ENCODE data around the gene SRPK2. TPM values are rescaled to one million over a fixed set of nuclear protein-coding genes. Genes with fewer than 3 reads are reported as not detected.

The SRPK2 gene
- total RNA-seq, 1 experiment from 2014 or later = 59.8 TPM

DNA sequence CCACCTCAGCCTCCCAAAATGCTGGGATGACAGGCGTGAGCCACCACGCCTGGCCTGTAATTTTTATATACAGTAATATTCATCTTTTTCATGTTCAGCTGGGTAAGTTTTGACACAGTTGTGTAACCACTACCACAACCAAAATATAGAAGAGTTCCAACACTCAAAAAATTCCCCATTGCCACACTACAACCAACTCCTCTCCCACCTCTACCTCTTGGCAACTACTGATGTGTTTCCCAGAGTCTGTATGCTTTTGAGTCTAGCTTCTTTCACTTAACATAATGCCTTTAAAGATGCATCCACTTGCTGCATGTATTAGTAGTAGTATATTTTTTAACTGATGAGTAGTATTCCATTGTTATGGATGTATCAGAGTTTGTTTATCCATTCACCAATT lies 90.7 kb downstream of the SRPK2 start:
- no peak for TF ChIP-seq EZH2 (IDR thresholded peaks at IDR 0.05; ENCODE audit: borderline replicate concordance, low read depth, low read length, poor library complexity, severe bottlenecking)
- TF ChIP-seq, protein P1, sequence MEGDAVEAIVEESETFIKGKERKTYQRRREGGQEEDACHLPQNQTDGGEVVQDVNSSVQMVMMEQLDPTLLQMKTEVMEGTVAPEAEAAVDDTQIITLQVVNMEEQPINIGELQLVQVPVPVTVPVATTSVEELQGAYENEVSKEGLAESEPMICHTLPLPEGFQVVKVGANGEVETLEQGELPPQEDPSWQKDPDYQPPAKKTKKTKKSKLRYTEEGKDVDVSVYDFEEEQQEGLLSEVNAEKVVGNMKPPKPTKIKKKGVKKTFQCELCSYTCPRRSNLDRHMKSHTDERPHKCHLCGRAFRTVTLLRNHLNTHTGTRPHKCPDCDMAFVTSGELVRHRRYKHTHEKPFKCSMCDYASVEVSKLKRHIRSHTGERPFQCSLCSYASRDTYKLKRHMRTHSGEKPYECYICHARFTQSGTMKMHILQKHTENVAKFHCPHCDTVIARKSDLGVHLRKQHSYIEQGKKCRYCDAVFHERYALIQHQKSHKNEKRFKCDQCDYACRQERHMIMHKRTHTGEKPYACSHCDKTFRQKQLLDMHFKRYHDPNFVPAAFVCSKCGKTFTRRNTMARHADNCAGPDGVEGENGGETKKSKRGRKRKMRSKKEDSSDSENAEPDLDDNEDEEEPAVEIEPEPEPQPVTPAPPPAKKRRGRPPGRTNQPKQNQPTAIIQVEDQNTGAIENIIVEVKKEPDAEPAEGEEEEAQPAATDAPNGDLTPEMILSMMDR (conservative IDR thresholded peaks at IDR 0.05; ENCODE audit: low read depth, low read length) = no peak
- POLR2A ChIA-PET (ENCODE audit: low non-redundant PET) = no interaction called here
- no TSS peak for BruUV-seq (replicated peaks)
- H3K27me3 ChIP-seq (replicated peaks; ENCODE audit: insufficient read depth, low read depth, low read length, poor library complexity) = no peaks in the 10 kb centered on the region
- peaks cover 3% of the 10 kb centered on the region for H3K4me1 ChIP-seq (ENCODE audit: insufficient read depth, low read length, poor library complexity, severe bottlenecking)
- H3K9me3 ChIP-seq (ENCODE audit: low read depth, low read length, poor library complexity, severe bottlenecking) = no peaks in the 10 kb centered on the region
- no peak overlapping the region for H3K4me3 ChIP-seq (ENCODE audit: low read depth, low read length, poor library complexity, severe bottlenecking)
- no peak overlapping the region for H3K27ac ChIP-seq (ENCODE audit: low read depth, low read length, poor library complexity, severe bottlenecking)
- no peaks in the 10 kb centered on the region for H3K36me3 ChIP-seq (ENCODE audit: insufficient read depth, low read length, poor library complexity, severe bottlenecking)
- CTCF ChIA-PET = interaction anchor here (0.6 kb wide), 1 partner anchor 1777 kb away, joined by 3 read pairs; no protein-coding TSS in a partner anchor
- intact Hi-C loops (cut with micrococcal nuclease; ENCODE audit: unreplicated experiment) = no loop called here
- no peak for DNase-seq (ENCODE audit: low spot score)

DNA sequence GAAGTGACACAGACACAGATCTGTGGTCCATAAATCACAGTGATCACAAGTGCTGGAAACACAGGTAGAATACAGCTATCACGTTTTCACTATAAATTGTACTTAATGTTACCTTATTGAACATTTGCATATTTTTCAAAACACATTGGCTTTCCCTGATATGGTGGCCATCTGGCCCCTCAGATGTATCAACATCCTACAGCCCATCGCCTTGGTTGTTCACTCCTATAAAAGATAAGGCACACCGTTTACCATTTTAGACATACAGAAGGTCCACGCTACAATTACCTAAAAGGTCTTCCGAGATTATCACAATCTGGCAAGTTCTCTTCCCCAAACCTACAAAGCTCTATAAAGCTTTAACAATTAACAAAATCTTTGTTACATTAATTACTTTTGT lies 91.4 kb downstream of the SRPK2 start:
- DNase-seq (ENCODE audit: low spot score) = no peak
- ChIA-PET POLR2A (ENCODE audit: low non-redundant PET) (no interaction called here), CTCF (interaction anchor here (0.6 kb wide), 1 partner anchor 1778 kb away, joined by 3 read pairs; no protein-coding TSS in a partner anchor)
- Histone ChIP-seq H3K27me3 (replicated peaks; ENCODE audit: insufficient read depth, low read depth, low read length, poor library complexity) (no peaks in the 10 kb centered on the region), H3K9me3 (ENCODE audit: low read depth, low read length, poor library complexity, severe bottlenecking) (no peaks in the 10 kb centered on the region), H3K4me3 (ENCODE audit: low read depth, low read length, poor library complexity, severe bottlenecking) (no peak overlapping the region), H3K36me3 (ENCODE audit: insufficient read depth, low read length, poor library complexity, severe bottlenecking) (no peaks in the 10 kb centered on the region), H3K4me1 (ENCODE audit: insufficient read depth, low read length, poor library complexity, severe bottlenecking) (peaks cover 3% of the 10 kb centered on the region), H3K27ac (ENCODE audit: low read depth, low read length, poor library complexity, severe bottlenecking) (no peak overlapping the region)
- BruUV-seq (replicated peaks) = no TSS peak
- intact Hi-C loops (cut with micrococcal nuclease; ENCODE audit: unreplicated experiment) = no loop called here
- TF ChIP-seq, protein P1 (conservative IDR thresholded peaks at IDR 0.05; ENCODE audit: low read depth, low read length) = no peak
- no peak for TF ChIP-seq EZH2 (IDR thresholded peaks at IDR 0.05; ENCODE audit: borderline replicate concordance, low read depth, low read length, poor library complexity, severe bottlenecking)

DNA sequence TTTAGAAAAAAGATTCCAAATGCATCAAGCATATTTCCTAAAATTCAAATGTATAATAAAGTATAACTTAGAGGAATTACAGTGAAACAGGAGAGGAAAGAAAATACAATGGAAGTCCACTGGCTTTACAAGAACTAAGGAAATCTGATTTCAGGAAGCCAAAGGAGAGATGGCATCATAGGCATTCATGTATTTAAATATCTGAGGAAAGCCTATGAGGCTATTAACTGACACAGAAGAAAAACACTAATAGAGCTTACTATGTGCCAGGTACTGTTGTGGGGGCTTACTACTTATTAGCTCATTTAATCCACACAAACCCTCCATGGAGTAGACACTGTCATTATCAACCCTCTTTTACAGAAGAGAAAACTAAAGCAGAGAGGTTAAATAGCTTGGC lies 92.2 kb downstream of the SRPK2 start:
- BruUV-seq (replicated peaks) = no TSS peak
- no peak for TF ChIP-seq EZH2 (IDR thresholded peaks at IDR 0.05; ENCODE audit: borderline replicate concordance, low read depth, low read length, poor library complexity, severe bottlenecking)
- TF ChIP-seq, protein P1 (conservative IDR thresholded peaks at IDR 0.05; ENCODE audit: low read depth, low read length) = no peak
- POLR2A ChIA-PET (ENCODE audit: low non-redundant PET) = no interaction called here
- intact Hi-C loops (cut with micrococcal nuclease; ENCODE audit: unreplicated experiment) = no loop called here
- DNase-seq (ENCODE audit: low spot score) = no peak
- H3K36me3 ChIP-seq (ENCODE audit: insufficient read depth, low read length, poor library complexity, severe bottlenecking) = no peaks in the 10 kb centered on the region
- peaks cover 3% of the 10 kb centered on the region for H3K4me1 ChIP-seq (ENCODE audit: insufficient read depth, low read length, poor library complexity, severe bottlenecking)
- H3K27me3 ChIP-seq (replicated peaks; ENCODE audit: insufficient read depth, low read depth, low read length, poor library complexity) = no peaks in the 10 kb centered on the region
- CTCF ChIA-PET = no interaction called here
- no peaks in the 10 kb centered on the region for H3K9me3 ChIP-seq (ENCODE audit: low read depth, low read length, poor library complexity, severe bottlenecking)
- no peak overlapping the region for H3K4me3 ChIP-seq (ENCODE audit: low read depth, low read length, poor library complexity, severe bottlenecking)
- peak overlapping the region; percentile 2 for H3K27ac ChIP-seq (ENCODE audit: low read depth, low read length, poor library complexity, severe bottlenecking)
